ENCODE results near the gene KIF26B.

GRCh38 chr1:245361951-245362350 lies 207.2 kb downstream of the KIF26B start:
- TF ChIP-seq CTCF (conservative IDR thresholded peaks at IDR 0.05; ENCODE audit: low read depth, low read length) (no peak), BHLHE40 (IDR thresholded peaks at IDR 0.05; ENCODE audit: low read depth, low read length) (no peak), CEBPB (IDR thresholded peaks at IDR 0.05; ENCODE audit: low read depth, low read length) (no peak)

All from IMR-90 (cell line).